Pancreas (tissue), 10 donors: Measurements from ENCODE around the gene SLC2A11. TPM values are rescaled to one million over a fixed set of nuclear protein-coding genes. Genes with fewer than 3 reads are reported as not detected.

Source experiments
- ATAC-seq, 4 donors: fragments of 200-7000 bp; cut with Tn5 transposase; one replicate each; pipeline versions ENCODE4 v1.8.0 to v1.9.1; 2020; ENCODE audit warnings: mild to moderate bottlenecking in 4 of 4, moderate library complexity in 4 of 4
- DNase-seq, 6 donors: peaks; one replicate each; pipeline ENCODE4 v3.0.0-alpha.2; 2020
- FAIRE-seq: peaks from 2 replicates; lab custom pipeline; 2012; peaks lifted over from hg19 to GRCh38; lab: Jason Lieb, UNC
- H3K27ac ChIP-seq, 4 donors: fragments of 200-600 bp; sonication (generic); 1 replicate in 3 of 4; 2 replicates in 1 of 4; pipeline versions ENCODE4 v1.5.0 to v1.8.0; 2020
- H3K27me3 ChIP-seq, 4 donors: fragments of 200-600 bp; one replicate each; pipeline ENCODE4 v1.8.0; 2021
- H3K36me3 ChIP-seq, 3 donors: fragments of 200-600 bp; sonication (generic) in 1 of 3; one replicate each; pipeline versions ENCODE4 v1.5.0 to v1.8.0; 2020 to 2021
- H3K4me1 ChIP-seq, 3 donors: fragments of 200-600 bp; one replicate each; pipeline ENCODE4 v1.8.0; 2021
- H3K4me3 ChIP-seq, 4 donors: fragments of 200-600 bp; sonication (generic) in 2 of 4; one replicate each; pipeline versions ENCODE4 v1.5.0 to v1.8.0; 2020 to 2021
- H3K9me3 ChIP-seq, 4 donors: fragments of 200-600 bp; one replicate each; pipeline ENCODE4 v1.8.0; 2021
- CTCF ChIP-seq, 4 donors: fragments of 200-600 bp; sonication (generic) in 3 of 4; IDR thresholded peaks; one replicate each; pipeline versions ENCODE4 v1.5.0 to v1.8.0; 2021; ENCODE audit warnings: antibody characterized with exemption in 4 of 4
- WGBS, 2 donors: extraction: QIAGEN DNeasy Blood & Tissue Kit; methylation state at CpG; one replicate each; pipeline ENCODE4 v1.1.7; 2013; 5-methylcytosine and 5-hydroxymethylcytosine counted together
- intact Hi-C, 3 donors: fragments of 100-400 bp; cut with DNase I; formaldehyde crosslinking; loops; one replicate each; pipeline versions ENCODE4 v1.11.1 to v1.14.2; 2022
- polyA plus RNA-seq, 2 donors: library from polyadenylated mRNA; stranded (reverse); fragments of 200-250 nt; gene quantifications; one replicate each; pipeline ENCODE4 v1.2.3, GENCODE V29; 2013
- total RNA-seq, 6 donors: library from RNA; stranded (reverse); fragmentation: NEBNext Ultra II Directional in 4 of 6; extraction: Animal tissue kit (Norgen Biotek cat#: 25700) in 4 of 6; gene quantifications; one replicate each; pipeline versions ENCODE4 v1.2.1 to v1.2.4, GENCODE V29; 2021 to 2023
- donor health status: healthy with polysubstance abuse.
- donor health status: DM: no; HTN: no; CAD: no; lungs with moderate emphysema.
- donor health status: DM: no; HTN: no; CAD: no.
- donor health status: control.
- donor health status: control.
- donor health status: Bipolar disorder and iron deficiency.
- donor health status: DM: yes; HTN: yes; CAD: no.
- donor health status: DM: no; HTN: no; CAD: no.
- donor health status: DM: no; HTN: no; CAD: no.
- donor health status: DM: yes; HTN: yes; CAD: no.

Gene SLC2A11
- total and polyA plus RNA-seq, 8 donors, result 10.3 to 21.9 (median 17.8) TPM

DNA sequence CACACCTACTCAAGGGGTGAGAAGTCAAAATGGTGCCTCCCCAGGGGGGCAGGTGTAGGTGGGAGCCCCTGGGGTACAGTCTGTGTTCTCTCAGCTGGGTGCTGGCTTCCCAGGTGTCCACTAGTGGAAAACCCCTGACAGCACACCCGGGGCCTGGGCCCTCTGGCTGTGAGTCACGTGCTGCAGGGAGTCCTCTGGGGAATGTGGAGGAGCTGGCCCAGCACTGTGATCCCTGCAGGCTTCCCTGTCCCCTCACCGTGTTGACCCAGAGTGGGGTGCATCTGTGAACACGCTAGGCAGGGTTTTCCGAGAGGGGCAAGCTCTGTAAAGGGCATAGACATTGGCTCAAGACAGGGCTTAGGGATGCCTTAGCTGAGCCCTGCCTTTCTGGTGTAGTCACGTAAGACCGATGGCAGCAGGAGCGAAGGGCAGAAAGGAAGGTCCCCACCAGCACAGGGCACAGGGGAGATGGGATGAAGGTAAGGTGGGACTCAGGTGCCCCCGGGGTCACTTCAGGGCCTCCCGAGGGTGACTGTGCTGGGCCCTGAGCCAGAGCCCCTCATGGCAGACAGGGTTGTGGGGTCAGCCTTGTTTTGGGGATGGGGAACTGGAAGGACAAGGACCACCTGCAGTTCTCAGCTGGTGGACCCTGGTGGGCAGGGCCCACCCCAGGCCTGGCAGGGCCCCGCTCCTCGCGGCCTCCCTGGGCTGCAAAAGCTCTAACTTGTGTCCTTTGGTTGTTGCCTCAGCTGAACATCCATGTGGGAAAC lies 33.0 kb upstream of the SLC2A11 start:
- Histone ChIP-seq H3K36me3 (peaks cover 5 to 53% (median 6%) of the 10 kb centered on the region in 3 donors), H3K27ac (no peak overlapping the region), H3K27me3 (no peaks in the 10 kb centered on the region), H3K4me1 (no peaks in the 10 kb centered on the region), H3K9me3 (no peaks in the 10 kb centered on the region), H3K4me3 (no peak overlapping the region)
- no peak for TF ChIP-seq CTCF (IDR thresholded peaks at IDR 0.05)
- 86 to 94% methylated on average over 13 of the region's 13 CpGs for WGBS, 2 donors
- peak in 1 of 6 donors; percentile 47 for DNase-seq
- no peak for ATAC-seq
- FAIRE-seq, result no peak
- intact Hi-C loops, result no loop called here

GRCh38 chr22:23825246-23825905 lies 32.3 kb upstream of the SLC2A11 start:
- ATAC-seq (no peak), FAIRE-seq (no peak), DNase-seq (peak in 1 of 6 donors; percentile 21)
- H3K36me3 ChIP-seq, result peaks cover 5 to 53% (median 6%) of the 10 kb centered on the region in 3 donors
- no peak overlapping the region for H3K27ac ChIP-seq
- intact Hi-C loops, result no loop called here
- H3K27me3 ChIP-seq, result no peaks in the 10 kb centered on the region
- no peaks in the 10 kb centered on the region for H3K9me3 ChIP-seq
- 90 to 100% methylated on average over 12 of the region's 12 CpGs for WGBS, 2 donors
- no peak overlapping the region for H3K4me3 ChIP-seq
- no peak for TF ChIP-seq CTCF (IDR thresholded peaks at IDR 0.05)
- H3K4me1 ChIP-seq, result no peaks in the 10 kb centered on the region

GRCh38 chr22:23826510-23827350 lies 30.9 kb upstream of the SLC2A11 start:
- FAIRE-seq (no peak), ATAC-seq (no peak), DNase-seq (no peak)
- Histone ChIP-seq H3K4me3 (no peak overlapping the region), H3K9me3 (no peaks in the 10 kb centered on the region), H3K27ac (no peak overlapping the region), H3K27me3 (no peaks in the 10 kb centered on the region), H3K36me3 (peaks cover 5 to 60% (median 6%) of the 10 kb centered on the region in 3 donors), H3K4me1 (no peaks in the 10 kb centered on the region)
- intact Hi-C loops, result no loop called here
- 86 to 87% methylated on average over 15 of the region's 15 CpGs for WGBS, 2 donors
- no peak for TF ChIP-seq CTCF (IDR thresholded peaks at IDR 0.05)

DNA sequence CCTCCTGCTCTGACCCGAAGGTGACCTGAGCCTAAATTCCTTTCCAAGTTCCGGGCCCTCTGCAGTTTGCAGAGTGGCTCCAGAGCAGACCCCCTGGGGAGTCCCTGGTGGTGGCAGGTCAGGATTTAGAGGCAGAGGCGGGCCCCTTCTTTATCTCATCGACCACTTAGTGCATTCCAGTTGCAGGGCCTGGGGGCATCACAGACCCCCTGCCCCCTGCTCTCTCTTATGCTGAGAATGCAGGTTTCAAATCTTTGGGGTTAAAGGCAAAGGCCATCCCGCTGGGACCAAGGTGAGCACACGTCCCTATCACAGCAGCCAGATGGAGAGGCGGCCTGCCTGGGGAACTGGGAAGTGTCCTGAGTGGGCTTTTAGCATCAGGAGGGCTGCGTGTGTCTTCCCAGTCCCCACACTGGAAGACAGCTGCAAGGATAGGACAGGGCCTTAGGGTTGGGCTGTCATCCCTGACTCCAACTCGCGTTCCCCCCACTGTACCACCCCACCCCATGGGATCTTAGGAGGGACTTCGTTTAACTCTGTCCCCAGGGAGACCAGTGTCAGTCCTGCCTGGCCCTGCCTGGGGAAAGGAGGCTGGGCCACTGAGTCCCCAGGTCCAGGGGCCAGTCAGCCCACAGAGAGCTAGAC lies 30.2 kb upstream of the SLC2A11 start:
- ATAC-seq, result no peak

More for the DNA sequence above, 30.2 kb upstream of the SLC2A11 start:
- WGBS, 2 donors, result 85 to 87% methylated on average over 9 to 11 of the region's 11 CpGs
- no peak overlapping the region for H3K27ac ChIP-seq
- FAIRE-seq, result no peak
- DNase-seq, result no peak
- no peak overlapping the region for H3K4me3 ChIP-seq
- H3K4me1 ChIP-seq, result no peaks in the 10 kb centered on the region
- intact Hi-C loops, result no loop called here
- TF ChIP-seq CTCF (IDR thresholded peaks at IDR 0.05), result no peak
- H3K36me3 ChIP-seq, result peaks cover 5 to 53% (median 6%) of the 10 kb centered on the region in 3 donors
- no peaks in the 10 kb centered on the region for H3K9me3 ChIP-seq
- no peaks in the 10 kb centered on the region for H3K27me3 ChIP-seq
